Activated T-helper 2 cell treated with anti-CD3 and anti-CD28 coated beads, Interferon-gamma antibody, Interleukin-2, Interleukin-4, amounts not matched to agents 10 μg/mL and 5 μg/mL and 100 μg/mL, durations not matched to agents 14 hours and 24 hours and 36 hours (primary cell): Measurements from ENCODE around the gene COL6A2. TPM values are rescaled to one million over a fixed set of nuclear protein-coding genes. Genes with fewer than 3 reads are reported as not detected.

Experiments used
- DNase-seq: peaks from one replicate; pipeline ENCODE4 v3.0.0; 2021; ENCODE audit warnings: low spot score
- H3K27ac Mint-ChIP-seq: one replicate; pipeline ENCODE4 v1.8.0; 2021; ENCODE audit warnings: mixed read lengths
- H3K27me3 Mint-ChIP-seq: one replicate; pipeline ENCODE4 v1.8.0; 2021; ENCODE audit warnings: low read depth, mixed read lengths
- H3K36me3 Mint-ChIP-seq: one replicate; pipeline ENCODE4 v1.8.0; 2021; ENCODE audit warnings: low read depth, mixed read lengths
- H3K4me1 Mint-ChIP-seq: one replicate; pipeline ENCODE4 v1.8.0; 2021; ENCODE audit warnings: low read depth, mixed read lengths
- H3K4me3 Mint-ChIP-seq: one replicate; pipeline ENCODE4 v1.8.0; 2021; ENCODE audit warnings: low read depth, mild to moderate bottlenecking, moderate library complexity, mixed read lengths
- H3K9me3 Mint-ChIP-seq: one replicate; pipeline ENCODE4 v1.8.0; 2021; ENCODE audit warnings: mixed read lengths
- intact Hi-C: fragments of 100-400 bp; cut with micrococcal nuclease; formaldehyde crosslinking; loops from one replicate; pipeline ENCODE4 v1.15.1; 2023
- total RNA-seq: library from RNA; stranded (reverse); gene quantifications from 2 replicates; pipeline ENCODE4 v1.2.3, GENCODE V29; 2022

Gene COL6A2
- total RNA-seq, 1 donor from 2014 or later, result 2.2 TPM

GRCh38 chr21:46126309-46127238 is 28.7 kb downstream of the COL6A2 start:
- DNase-seq, result no peak
- Mint-ChIP-seq H3K36me3 (no peaks in the 10 kb centered on the region), H3K4me1 (no peaks in the 10 kb centered on the region), H3K4me3 (no peak overlapping the region), H3K27me3 (no peaks in the 10 kb centered on the region), H3K9me3 (no peaks in the 10 kb centered on the region), H3K27ac (no peak overlapping the region)
- intact Hi-C loops, result no loop called here

GRCh38 chr21:46127239-46128105 is 29.6 kb downstream of the COL6A2 start:
- Mint-ChIP-seq H3K36me3 (no peaks in the 10 kb centered on the region), H3K9me3 (no peaks in the 10 kb centered on the region), H3K27ac (no peak overlapping the region), H3K4me1 (no peaks in the 10 kb centered on the region), H3K27me3 (no peaks in the 10 kb centered on the region), H3K4me3 (no peak overlapping the region)
- no peak for DNase-seq
- intact Hi-C loops, result no loop called here

- no peak overlapping the region for H3K4me3 Mint-ChIP-seq
- no peaks in the 10 kb centered on the region for H3K9me3 Mint-ChIP-seq
- H3K36me3 Mint-ChIP-seq, result no peaks in the 10 kb centered on the region
- intact Hi-C loops, result no loop called here
- no peak overlapping the region for H3K27ac Mint-ChIP-seq
- no peak for DNase-seq
- H3K27me3 Mint-ChIP-seq, result no peaks in the 10 kb centered on the region
- H3K4me1 Mint-ChIP-seq, result no peaks in the 10 kb centered on the region
Measured at GRCh38 chr21:46128106-46128932, 30.4 kb downstream of the COL6A2 start.

- Mint-ChIP-seq H3K9me3 (no peaks in the 10 kb centered on the region), H3K4me3 (no peak overlapping the region), H3K27me3 (no peaks in the 10 kb centered on the region), H3K4me1 (no peaks in the 10 kb centered on the region), H3K27ac (no peak overlapping the region), H3K36me3 (no peaks in the 10 kb centered on the region)
- no peak for DNase-seq
- intact Hi-C loops, result no loop called here
Measured at GRCh38 chr21:46128933-46129571, 31.1 kb downstream of the COL6A2 start.

- no peaks in the 10 kb centered on the region for H3K27me3 Mint-ChIP-seq
- H3K4me1 Mint-ChIP-seq, result no peaks in the 10 kb centered on the region
- no peaks in the 10 kb centered on the region for H3K36me3 Mint-ChIP-seq
- H3K4me3 Mint-ChIP-seq, result no peak overlapping the region
- intact Hi-C loops, result no loop called here
- no peak overlapping the region for H3K27ac Mint-ChIP-seq
- no peaks in the 10 kb centered on the region for H3K9me3 Mint-ChIP-seq
- no peak for DNase-seq
Measured at GRCh38 chr21:46129846-46130651, 32.1 kb downstream of the COL6A2 start.

GRCh38 chr21:46130831-46131587 is 33.1 kb downstream of the COL6A2 start:
- DNase-seq, result no peak
- Mint-ChIP-seq H3K9me3 (no peaks in the 10 kb centered on the region), H3K27ac (no peak overlapping the region), H3K36me3 (no peaks in the 10 kb centered on the region), H3K4me1 (no peaks in the 10 kb centered on the region), H3K4me3 (no peak overlapping the region), H3K27me3 (no peaks in the 10 kb centered on the region)
- intact Hi-C loops, result no loop called here

GRCh38 chr21:46131588-46131837 is 33.6 kb downstream of the COL6A2 start:
- Mint-ChIP-seq H3K9me3 (no peaks in the 10 kb centered on the region), H3K27me3 (no peaks in the 10 kb centered on the region), H3K27ac (no peak overlapping the region), H3K4me3 (no peak overlapping the region), H3K4me1 (no peaks in the 10 kb centered on the region), H3K36me3 (no peaks in the 10 kb centered on the region)
- intact Hi-C loops, result no loop called here
- DNase-seq, result no peak

GRCh38 chr21:46131838-46132651 is 34.1 kb downstream of the COL6A2 start:
- Mint-ChIP-seq H3K9me3 (no peaks in the 10 kb centered on the region), H3K4me3 (no peak overlapping the region), H3K27ac (no peak overlapping the region), H3K27me3 (no peaks in the 10 kb centered on the region), H3K4me1 (no peaks in the 10 kb centered on the region), H3K36me3 (no peaks in the 10 kb centered on the region)
- intact Hi-C loops, result no loop called here
- no peak for DNase-seq

GRCh38 chr21:46135782-46136395 is 38.0 kb downstream of the COL6A2 start:
- no peaks in the 10 kb centered on the region for H3K4me1 Mint-ChIP-seq
- no peak overlapping the region for H3K27ac Mint-ChIP-seq
- no peak overlapping the region for H3K4me3 Mint-ChIP-seq
- no peaks in the 10 kb centered on the region for H3K36me3 Mint-ChIP-seq
- DNase-seq, result no peak
- intact Hi-C loops, result no loop called here
- no peaks in the 10 kb centered on the region for H3K27me3 Mint-ChIP-seq
- H3K9me3 Mint-ChIP-seq, result no peaks in the 10 kb centered on the region

- H3K36me3 Mint-ChIP-seq, result no peaks in the 10 kb centered on the region
Measured at GRCh38 chr21:46136739-46137349, 38.9 kb downstream of the COL6A2 start.

More at GRCh38 chr21:46136739-46137349, 38.9 kb downstream of the COL6A2 start:
- Mint-ChIP-seq H3K9me3 (no peaks in the 10 kb centered on the region), H3K4me3 (no peak overlapping the region), H3K27ac (no peak overlapping the region), H3K4me1 (no peaks in the 10 kb centered on the region), H3K27me3 (no peaks in the 10 kb centered on the region)
- DNase-seq, result no peak
- intact Hi-C loops, result no loop called here
